Activated naive CD8-positive, alpha-beta T cell treated with anti-CD3 and anti-CD28 coated beads for 36 hours (primary cell): ENCODE data around the gene FBLN2. TPM values are rescaled to one million over a fixed set of nuclear protein-coding genes. Genes with fewer than 3 reads are reported as not detected.

Experiments used
- DNase-seq: peaks from one replicate; pipeline ENCODE4 v3.0.0; 2021
- H3K27ac Mint-ChIP-seq: one replicate; pipeline ENCODE4 v1.8.0; 2022; ENCODE audit warnings: mild to moderate bottlenecking, moderate library complexity, mixed read lengths
- H3K27me3 Mint-ChIP-seq: one replicate; pipeline ENCODE4 v1.8.0; 2022; ENCODE audit warnings: mild to moderate bottlenecking, mixed read lengths
- H3K36me3 Mint-ChIP-seq: one replicate; pipeline ENCODE4 v1.8.0; 2021; ENCODE audit warnings: mild to moderate bottlenecking, mixed read lengths
- H3K4me1 Mint-ChIP-seq: one replicate; pipeline ENCODE4 v1.8.0; 2021; ENCODE audit warnings: mixed read lengths
- H3K4me3 Mint-ChIP-seq: one replicate; pipeline ENCODE4 v1.8.0; 2022; ENCODE audit warnings: mild to moderate bottlenecking, moderate library complexity, mixed read lengths
- H3K9me3 Mint-ChIP-seq: one replicate; pipeline ENCODE4 v1.8.0; 2022; ENCODE audit warnings: mixed read lengths
- total RNA-seq, 2 experiments: library from RNA; stranded (reverse); gene quantifications; one replicate each; pipeline ENCODE4 v1.2.3, GENCODE V29; 2021

FBLN2 gene
- total RNA-seq, 2 experiments from 2014 or later, result 1.9 to 3.1 TPM

GRCh38 chr3:13656584-13657301 is 107.8 kb downstream of the FBLN2 start:
- no peak overlapping the region for H3K4me3 Mint-ChIP-seq
- DNase-seq, result no peak
- H3K27me3 Mint-ChIP-seq, result peaks cover 17% of the 10 kb centered on the region
- no peak overlapping the region for H3K27ac Mint-ChIP-seq
- H3K4me1 Mint-ChIP-seq, result peaks cover 17% of the 10 kb centered on the region
- H3K9me3 Mint-ChIP-seq, result no peaks in the 10 kb centered on the region
- no peaks in the 10 kb centered on the region for H3K36me3 Mint-ChIP-seq

- no peak overlapping the region for H3K27ac Mint-ChIP-seq
- H3K4me1 Mint-ChIP-seq, result peaks cover 17% of the 10 kb centered on the region
- H3K4me3 Mint-ChIP-seq, result no peak overlapping the region
- H3K36me3 Mint-ChIP-seq, result no peaks in the 10 kb centered on the region
- peak; percentile 70 for DNase-seq
- no peaks in the 10 kb centered on the region for H3K9me3 Mint-ChIP-seq
- peaks cover 17% of the 10 kb centered on the region for H3K27me3 Mint-ChIP-seq
Observed at GRCh38 chr3:13657660-13658435, 108.9 kb downstream of the FBLN2 start.

GRCh38 chr3:13658681-13659080 is 109.8 kb downstream of the FBLN2 start:
- Mint-ChIP-seq H3K27me3 (peaks cover 17% of the 10 kb centered on the region), H3K9me3 (no peaks in the 10 kb centered on the region), H3K27ac (no peak overlapping the region), H3K4me1 (peaks cover 11% of the 10 kb centered on the region), H3K36me3 (no peaks in the 10 kb centered on the region), H3K4me3 (no peak overlapping the region)
- DNase-seq, result no peak

- Mint-ChIP-seq H3K36me3 (no peaks in the 10 kb centered on the region), H3K9me3 (no peaks in the 10 kb centered on the region), H3K4me1 (peaks cover 6% of the 10 kb centered on the region), H3K27me3 (peaks cover 17% of the 10 kb centered on the region), H3K27ac (no peak overlapping the region), H3K4me3 (no peak overlapping the region)
- no peak for DNase-seq
Observed at GRCh38 chr3:13659221-13659969, 110.5 kb downstream of the FBLN2 start.

GRCh38 chr3:13660042-13660874 is 111.3 kb downstream of the FBLN2 start:
- Mint-ChIP-seq H3K27ac (no peak overlapping the region), H3K36me3 (no peaks in the 10 kb centered on the region), H3K4me1 (peaks cover 3% of the 10 kb centered on the region), H3K27me3 (peaks cover 17% of the 10 kb centered on the region), H3K4me3 (no peak overlapping the region), H3K9me3 (no peaks in the 10 kb centered on the region)
- no peak for DNase-seq

GRCh38 chr3:13661121-13661520 is 112.2 kb downstream of the FBLN2 start:
- DNase-seq, result no peak
- no peaks in the 10 kb centered on the region for H3K9me3 Mint-ChIP-seq
- peaks cover 17% of the 10 kb centered on the region for H3K27me3 Mint-ChIP-seq
- H3K4me1 Mint-ChIP-seq, result peaks cover 3% of the 10 kb centered on the region
- no peak overlapping the region for H3K27ac Mint-ChIP-seq
- H3K36me3 Mint-ChIP-seq, result no peaks in the 10 kb centered on the region
- no peak overlapping the region for H3K4me3 Mint-ChIP-seq

GRCh38 chr3:13662238-13662847 is 113.4 kb downstream of the FBLN2 start:
- H3K27me3 Mint-ChIP-seq, result peaks cover 8% of the 10 kb centered on the region
- DNase-seq, result no peak
- H3K4me3 Mint-ChIP-seq, result no peak overlapping the region
- H3K27ac Mint-ChIP-seq, result no peak overlapping the region
- no peaks in the 10 kb centered on the region for H3K36me3 Mint-ChIP-seq
- H3K9me3 Mint-ChIP-seq, result no peaks in the 10 kb centered on the region
- peaks cover 3% of the 10 kb centered on the region for H3K4me1 Mint-ChIP-seq

- H3K4me1 Mint-ChIP-seq, result no peaks in the 10 kb centered on the region
- no peaks in the 10 kb centered on the region for H3K27me3 Mint-ChIP-seq
- DNase-seq, result no peak
- no peak overlapping the region for H3K27ac Mint-ChIP-seq
- no peak overlapping the region for H3K4me3 Mint-ChIP-seq
- H3K36me3 Mint-ChIP-seq, result no peaks in the 10 kb centered on the region
- no peaks in the 10 kb centered on the region for H3K9me3 Mint-ChIP-seq
Observed at GRCh38 chr3:13663781-13664535, 115.0 kb downstream of the FBLN2 start.

- no peaks in the 10 kb centered on the region for H3K4me1 Mint-ChIP-seq
- no peaks in the 10 kb centered on the region for H3K9me3 Mint-ChIP-seq
- no peak overlapping the region for H3K27ac Mint-ChIP-seq
- no peaks in the 10 kb centered on the region for H3K36me3 Mint-ChIP-seq
- no peaks in the 10 kb centered on the region for H3K27me3 Mint-ChIP-seq
- no peak overlapping the region for H3K4me3 Mint-ChIP-seq
- DNase-seq, result no peak
Observed at GRCh38 chr3:13665582-13666226, 116.8 kb downstream of the FBLN2 start.

GRCh38 chr3:13666227-13666619 is 117.3 kb downstream of the FBLN2 start:
- Mint-ChIP-seq H3K9me3 (no peaks in the 10 kb centered on the region), H3K4me1 (no peaks in the 10 kb centered on the region), H3K4me3 (no peak overlapping the region), H3K27me3 (no peaks in the 10 kb centered on the region), H3K36me3 (no peaks in the 10 kb centered on the region), H3K27ac (no peak overlapping the region)
- DNase-seq, result no peak

- Mint-ChIP-seq H3K9me3 (no peaks in the 10 kb centered on the region), H3K36me3 (no peaks in the 10 kb centered on the region), H3K27me3 (no peaks in the 10 kb centered on the region), H3K27ac (no peak overlapping the region), H3K4me1 (no peaks in the 10 kb centered on the region), H3K4me3 (no peak overlapping the region)
- no peak for DNase-seq
Observed at GRCh38 chr3:13666781-13667709, 118.1 kb downstream of the FBLN2 start.

GRCh38 chr3:13668136-13668535 is 119.2 kb downstream of the FBLN2 start:
- no peak for DNase-seq
- no peaks in the 10 kb centered on the region for H3K4me1 Mint-ChIP-seq

More at GRCh38 chr3:13668136-13668535, 119.2 kb downstream of the FBLN2 start:
- no peak overlapping the region for H3K4me3 Mint-ChIP-seq
- no peaks in the 10 kb centered on the region for H3K36me3 Mint-ChIP-seq
- H3K9me3 Mint-ChIP-seq, result no peaks in the 10 kb centered on the region
- H3K27ac Mint-ChIP-seq, result no peak overlapping the region
- no peaks in the 10 kb centered on the region for H3K27me3 Mint-ChIP-seq
